Measurements from ENCODE around the gene ULK4. TPM values are rescaled to one million over a fixed set of nuclear protein-coding genes. Genes with fewer than 3 reads are reported as not detected.

ULK4 gene
- total and polyA plus RNA-seq, 2 of the 8 experiments (the other 6 are each of a cell fraction or from before 2014, with no cell fraction given) = 3.0 to 10.8 TPM

- no peaks in the 10 kb centered on the region for H3K79me1 ChIP-seq (ENCODE audit: low read depth, low read length)
- DNase-seq (ENCODE audit: low read depth in 1 of 2, low spot score in 2 of 2) (no peak), FAIRE-seq (no peak)
- H3K18ac ChIP-seq (ENCODE audit: extremely low read depth, low read length) = no peak overlapping the region
- no peak overlapping the region for H3K23ac ChIP-seq (ENCODE audit: insufficient read length)
- no peak overlapping the region for H3K9ac ChIP-seq (replicated peaks in 1 of 4; ENCODE audit: extremely low read depth in 1 of 4, low read depth in 3 of 4, low read length in 3 of 4)
- H2BK5ac ChIP-seq (ENCODE audit: low read depth, low read length) = no peak overlapping the region
- H3K4me1 ChIP-seq (replicated peaks in 1 of 4; ENCODE audit: control insufficient read depth in 3 of 4, insufficient read depth in 4 of 4, low read length in 3 of 4) = no peaks in the 10 kb centered on the region
- H2BK12ac ChIP-seq (ENCODE audit: low read depth, low read length) = no peak overlapping the region
- H3K56ac ChIP-seq (replicated peaks; ENCODE audit: insufficient read length, low read depth, low read length) = no peak overlapping the region
- no peak overlapping the region for H2BK120ac ChIP-seq (replicated peaks; ENCODE audit: low read depth, low read length)
- H4K91ac ChIP-seq (replicated peaks; ENCODE audit: insufficient read length, low read length) = no peak overlapping the region
- no peak overlapping the region for H3K27ac ChIP-seq (ENCODE audit: low read depth, low read length)
- H3K23me2 ChIP-seq (ENCODE audit: low read depth, low read length) = no peaks in the 10 kb centered on the region
- no peaks in the 10 kb centered on the region for H3K79me2 ChIP-seq (ENCODE audit: control insufficient read depth in 1 of 2, insufficient read depth in 2 of 2, low read length in 2 of 2)
- H2AFZ ChIP-seq (ENCODE audit: low read length) = no peak overlapping the region
- TF ChIP-seq SIRT6 (IDR thresholded peaks at IDR 0.05; ENCODE audit: low read length) (no peak), ATF2 (IDR thresholded peaks at IDR 0.05; ENCODE audit: low read length) (no peak), CTCF (IDR thresholded peaks at IDR 0.05; ENCODE audit: control extremely low read depth in 1 of 3, insufficient read depth in 1 of 3, low read depth in 1 of 3, low read length in 3 of 3) (no peak), ZNF274 (IDR thresholded peaks at IDR 0.05; ENCODE audit: borderline replicate concordance, extremely low read depth, low read length) (no peak), HDAC2 (IDR thresholded peaks at IDR 0.05; ENCODE audit: borderline replicate concordance in 1 of 2, low read depth in 2 of 2, low read length in 2 of 2) (no peak), NANOG (IDR thresholded peaks at IDR 0.05; ENCODE audit: insufficient read depth, low read depth, low read length, poor library complexity, severe bottlenecking) (no peak), SP1 (IDR thresholded peaks at IDR 0.05; ENCODE audit: low read depth, low read length) (no peak), JUND (IDR thresholded peaks at IDR 0.05; ENCODE audit: low read length) (no peak), CBX5 (IDR thresholded peaks at IDR 0.05; ENCODE audit: low read depth, low read length) (no peak), POU5F1 (IDR thresholded peaks at IDR 0.05; ENCODE audit: low read depth, low read length) (no peak)
- no peak overlapping the region for H3K4me3 ChIP-seq (ENCODE audit: extremely low read depth in 1 of 4, insufficient read depth in 2 of 4, low read depth in 3 of 4, low read length in 4 of 4)
- H3K14ac ChIP-seq (ENCODE audit: insufficient read length) = no peak overlapping the region
- POLR2A ChIA-PET (ENCODE audit: partially characterized antibody) = no interaction called here
- no peaks in the 10 kb centered on the region for H3K9me3 ChIP-seq (ENCODE audit: insufficient read depth in 2 of 2, low read depth in 1 of 2, low read length in 1 of 2)
- H3K27me3 ChIP-seq (replicated peaks in 1 of 4; ENCODE audit: control insufficient read depth in 3 of 4, extremely low read depth in 1 of 4, insufficient read depth in 3 of 4, low read length in 3 of 4) = no peaks in the 10 kb centered on the region
- H2BK20ac ChIP-seq (ENCODE audit: low read length) = no peak overlapping the region
- H4K5ac ChIP-seq (ENCODE audit: insufficient read length, low read depth, low read length) = no peak overlapping the region
- no peak overlapping the region for H2AK5ac ChIP-seq (ENCODE audit: low read depth, low read length)
- H4K20me1 ChIP-seq (replicated peaks in 1 of 2; ENCODE audit: control insufficient read depth in 1 of 2, insufficient read depth in 2 of 2, low read length in 2 of 2) = no peaks in the 10 kb centered on the region
- CTCF ChIA-PET (ENCODE audit: partially characterized antibody) = interaction anchor here (0.9 kb wide), 1 partner anchor 19 kb away, joined by 4 read pairs; no protein-coding TSS in a partner anchor
- H3K36me3 ChIP-seq (ENCODE audit: control insufficient read depth in 2 of 4, insufficient read depth in 4 of 4, low read length in 3 of 4) = no peaks in the 10 kb centered on the region
- no peak overlapping the region for H3K4ac ChIP-seq (replicated peaks; ENCODE audit: insufficient read length, low read depth, low read length)
- WGBS, 2 experiments (ENCODE audit: extremely low coverage in 1 of 2, insufficient coverage in 1 of 2, insufficient read length in 1 of 2, insufficient replicate concordance in 2 of 2, low coverage in 1 of 2, low lambda C conversion rate in 2 of 2, missing lambda C conversion rate in 1 of 2) = 89% methylated on average over 2 of the region's 2 CpGs; no CpG with 5 or more reads in 1 of the 2 experiments
- no peak overlapping the region for H3K4me2 ChIP-seq (ENCODE audit: insufficient read depth in 1 of 2, low read depth in 2 of 2, low read length in 2 of 2)
- no peak overlapping the region for H2BK15ac ChIP-seq (ENCODE audit: low read length)
- H4K8ac ChIP-seq (ENCODE audit: extremely low read depth, insufficient read depth, low read length) = no peak overlapping the region
These were observed 323.5 kb downstream of the ULK4 start for GRCh38 chr3:41638381-41638780.

Measured in H1 (cell line).